NCI-H187 (cell line): ENCODE measurements around the gene KCNJ5.
"Not testable (repeated sequence)": the region's sequence is repeated elsewhere in the genome, so short reads cannot be mapped to it uniquely, and the experiment has no call there.

Source experiments
- DNase-seq, 2 experiments: peaks; one replicate each; lab custom pipeline; 2025; lab: John Stamatoyannopoulos, UW

The KCNJ5 gene

DNA sequence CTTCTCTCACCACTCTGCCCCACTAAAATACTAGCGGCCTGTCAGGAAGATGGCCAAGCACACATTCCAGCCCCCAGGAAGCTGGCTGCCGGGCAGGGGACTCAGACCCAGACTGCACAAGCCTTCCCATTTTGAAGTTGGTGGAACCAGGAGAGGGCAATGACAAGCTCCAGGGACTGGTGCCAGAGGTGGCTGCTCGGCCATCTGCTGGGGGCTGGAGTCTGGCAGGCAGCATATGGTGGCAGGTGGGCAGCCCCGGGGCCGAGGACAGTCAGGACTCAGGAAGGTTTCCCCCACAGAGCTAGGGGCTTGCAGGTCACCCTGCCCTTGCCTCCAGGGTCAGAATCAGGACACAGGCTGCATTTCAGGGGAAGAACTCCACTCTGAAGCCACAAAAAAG lies 22.6 kb downstream of the KCNJ5 start:
- DNase-seq: no peak

DNA sequence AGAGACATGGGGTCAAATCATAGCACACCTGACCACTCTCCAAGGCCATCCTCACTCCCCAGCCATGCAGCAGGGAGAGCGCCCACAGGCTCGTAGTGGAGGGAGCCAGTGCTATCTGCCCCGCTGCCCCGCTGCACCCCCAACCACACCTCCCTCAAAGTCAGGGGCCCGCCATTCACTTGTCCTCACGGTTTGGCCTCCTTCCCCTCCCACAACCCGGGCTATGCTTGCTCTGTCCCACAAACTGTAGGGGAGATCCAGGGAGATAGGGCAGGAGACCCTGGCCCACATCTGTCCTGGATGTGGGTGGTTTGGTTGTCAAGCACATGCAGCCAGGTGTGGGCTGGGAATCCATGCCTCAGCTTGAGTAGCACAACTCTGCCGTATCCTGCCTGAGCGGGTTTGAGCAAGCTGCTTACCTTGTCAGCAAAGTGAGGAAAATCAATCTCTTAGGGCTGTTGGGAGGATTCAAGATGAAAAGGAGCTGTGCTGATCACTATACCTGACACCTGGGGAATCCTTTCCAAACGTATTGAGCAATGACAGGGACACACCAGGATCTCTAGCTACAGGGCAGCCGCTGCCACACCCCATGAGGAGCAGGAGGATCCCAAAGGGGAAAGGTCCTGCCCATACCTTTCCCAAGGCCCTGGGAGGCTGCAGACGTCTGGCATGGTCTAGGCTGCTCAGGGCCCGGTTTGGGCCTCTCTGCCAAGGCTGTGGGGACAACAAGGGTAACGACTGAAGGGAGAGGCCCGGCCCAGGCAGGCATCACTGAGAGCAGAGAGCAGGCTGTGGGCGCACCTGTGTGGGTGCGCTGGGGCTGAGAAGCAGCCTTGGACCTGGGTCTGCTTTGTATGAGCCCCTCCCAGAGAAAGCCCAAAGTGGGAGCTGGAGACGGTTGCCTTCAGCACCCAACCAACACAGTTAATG lies 23.3 kb downstream of the KCNJ5 start:
- DNase-seq: no peak

DNA sequence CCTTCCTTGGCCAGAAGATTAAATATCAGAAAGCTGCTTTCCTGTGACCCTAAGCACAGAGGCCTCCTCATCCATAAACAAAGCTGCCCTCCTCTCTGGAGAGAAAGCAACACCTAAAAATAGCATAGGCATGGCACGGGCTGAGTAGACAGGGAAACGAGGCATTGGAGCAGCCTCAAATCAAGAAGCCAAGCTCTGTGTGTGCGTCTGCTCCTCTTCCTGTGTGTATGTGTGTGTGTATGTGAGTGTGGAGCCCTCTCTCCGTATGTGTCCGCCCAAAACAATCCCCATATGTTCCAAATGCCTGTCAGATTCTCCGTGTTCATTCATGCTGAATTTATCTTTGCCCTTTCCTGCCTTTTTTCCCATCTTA lies 24.0 kb downstream of the KCNJ5 start:
- DNase-seq: no peak

DNA sequence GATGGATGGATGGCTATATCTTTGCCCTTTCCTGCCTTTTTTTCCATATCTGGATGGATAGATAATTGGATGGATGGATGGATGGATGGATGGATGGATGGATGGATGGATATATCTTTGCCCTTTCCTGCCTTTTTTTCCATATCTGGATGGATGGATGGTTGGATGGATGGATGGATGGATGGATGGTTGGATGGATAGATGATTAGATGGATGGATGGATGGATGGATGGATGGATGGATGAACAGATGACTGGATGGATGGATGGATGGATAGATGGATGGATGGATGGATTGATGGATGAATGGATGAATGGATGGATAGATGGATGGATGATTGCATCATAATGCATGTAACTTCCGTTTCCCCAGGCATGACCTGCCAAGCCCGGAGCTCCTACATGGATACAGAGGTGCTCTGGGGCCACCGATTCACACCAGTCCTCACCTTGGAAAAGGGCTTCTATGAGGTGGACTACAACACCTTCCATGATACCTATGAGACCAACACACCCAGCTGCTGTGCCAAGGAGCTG lies 24.9 kb downstream of the KCNJ5 start:
- no peak for DNase-seq

DNA sequence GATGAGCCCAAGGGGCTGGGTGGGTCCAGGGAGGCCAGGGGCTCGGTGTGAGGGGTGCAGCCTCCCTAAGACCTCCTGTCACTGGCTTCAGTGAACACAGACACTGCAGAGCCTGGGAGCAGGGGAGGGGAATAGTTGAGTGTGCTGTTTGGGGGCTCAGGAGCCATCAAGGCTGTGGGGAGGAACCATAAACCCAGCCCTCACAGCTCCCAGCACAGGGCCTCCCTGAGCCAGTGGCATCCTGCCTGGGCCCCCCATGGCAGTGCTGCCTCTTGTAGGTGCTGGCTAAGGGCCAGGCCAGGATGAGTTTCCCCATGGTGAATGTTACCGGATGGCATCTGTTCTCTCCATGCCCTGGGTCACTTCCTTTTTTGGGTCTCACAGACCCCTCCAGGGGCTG lies 25.5 kb downstream of the KCNJ5 start:
- no peak for DNase-seq

DNA sequence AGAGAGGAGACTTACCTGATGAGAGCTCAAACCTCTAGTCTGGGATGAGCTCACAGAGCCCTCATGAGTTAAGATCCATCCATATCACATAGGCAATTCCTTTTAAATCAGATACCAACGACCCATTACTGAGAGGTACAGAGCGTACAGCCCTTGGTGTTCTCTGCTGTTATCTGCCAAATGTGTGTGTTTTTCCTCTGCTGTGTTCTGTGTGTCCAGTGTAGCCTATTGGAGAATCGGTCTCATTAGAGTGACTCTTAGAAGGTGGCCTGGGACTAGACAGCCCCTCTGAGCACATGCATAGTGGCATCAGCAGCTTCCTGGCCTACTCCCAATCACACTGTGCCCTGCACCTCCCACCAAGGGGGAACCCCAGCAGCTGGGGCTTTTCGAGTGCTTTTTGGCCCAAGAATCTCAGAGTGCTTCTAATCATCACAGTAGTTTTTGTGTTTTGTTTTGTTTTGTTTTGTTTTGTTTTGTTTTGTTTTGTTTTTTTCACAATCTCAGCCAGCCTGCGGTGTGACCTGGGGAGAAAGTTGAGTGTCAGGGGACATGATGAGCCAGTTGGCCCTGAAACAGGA lies 26.1 kb downstream of the KCNJ5 start:
- no peak for DNase-seq

DNA sequence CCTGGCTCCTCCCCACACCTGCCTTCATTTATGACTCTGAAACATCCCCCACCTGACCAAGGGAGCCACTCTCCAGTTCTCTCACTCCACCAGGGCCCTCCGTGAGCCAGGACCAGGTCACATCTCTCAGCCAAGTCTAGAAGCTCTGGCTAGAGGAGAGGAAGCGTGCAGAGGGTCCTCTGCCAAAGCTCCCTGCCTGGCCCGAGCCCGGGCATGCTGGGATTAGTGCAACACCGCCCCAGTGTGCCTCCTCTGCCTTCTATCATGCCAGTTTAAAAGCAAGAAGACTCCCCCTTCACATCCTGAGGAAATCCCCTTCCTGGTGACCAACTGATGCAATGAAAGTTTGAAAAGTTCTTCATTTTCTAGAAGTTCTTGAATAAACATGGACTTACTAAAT lies 28.1 kb downstream of the KCNJ5 start:
- DNase-seq: no peak

DNA sequence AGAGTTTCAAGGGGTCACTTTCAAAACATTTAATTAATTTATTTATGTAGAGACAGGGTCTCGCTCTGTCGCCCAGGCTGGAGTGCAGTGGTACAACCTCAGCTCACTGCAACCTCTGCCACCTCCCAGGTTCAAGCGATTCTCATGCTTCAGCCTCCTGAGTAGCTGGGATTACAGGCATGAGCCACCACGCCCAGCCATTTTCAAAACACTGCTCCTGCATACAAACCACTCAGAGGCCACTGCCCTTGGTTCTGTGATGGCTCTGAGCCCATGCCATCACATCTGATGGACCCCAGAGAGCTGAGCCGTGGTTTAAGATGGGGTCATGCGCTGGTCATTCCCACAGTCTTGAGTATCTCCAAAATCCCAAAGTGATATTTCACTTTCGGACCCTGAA lies 28.5 kb downstream of the KCNJ5 start:
- DNase-seq: not testable (repeated sequence)

DNA sequence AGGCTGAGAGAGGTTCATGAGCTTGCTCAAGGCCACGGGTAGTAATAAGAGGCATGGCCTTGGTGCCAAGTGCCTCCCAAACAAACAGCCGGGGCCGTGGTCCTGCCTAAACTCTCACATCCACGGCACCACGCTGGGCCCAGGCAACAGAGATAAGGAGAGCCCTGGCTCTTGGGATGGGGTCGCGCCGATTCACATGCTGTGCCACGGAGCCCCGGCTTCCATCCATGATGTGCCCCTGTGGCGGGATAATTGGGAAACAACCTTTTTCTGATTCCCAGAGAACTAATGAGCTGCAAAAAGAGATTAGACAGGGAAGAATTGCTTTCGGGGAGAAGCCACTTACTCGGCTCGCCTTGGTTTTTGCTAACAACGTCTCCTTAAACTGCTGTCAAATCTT lies 29.5 kb downstream of the KCNJ5 start:
- DNase-seq: no peak

DNA sequence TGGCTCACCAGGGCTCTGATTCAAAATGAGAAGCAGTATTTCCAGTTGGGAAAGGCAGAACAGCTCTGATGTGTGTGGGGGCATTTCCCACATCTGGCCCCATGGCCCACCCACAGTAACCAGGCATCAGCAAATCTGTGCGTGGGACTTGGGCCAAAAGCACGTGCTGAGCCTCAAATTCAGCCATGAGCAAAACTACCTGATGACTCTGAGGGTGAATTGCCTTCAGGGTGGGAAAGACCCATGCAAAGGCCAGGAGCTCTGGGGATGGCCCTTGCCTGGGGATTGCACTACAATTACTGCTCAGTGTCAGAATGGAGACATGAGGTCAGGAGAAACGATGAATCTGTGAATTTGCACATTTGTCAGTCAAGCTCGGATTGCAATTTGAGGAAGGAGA lies 30.6 kb downstream of the KCNJ5 start:
- no peak for DNase-seq

DNA sequence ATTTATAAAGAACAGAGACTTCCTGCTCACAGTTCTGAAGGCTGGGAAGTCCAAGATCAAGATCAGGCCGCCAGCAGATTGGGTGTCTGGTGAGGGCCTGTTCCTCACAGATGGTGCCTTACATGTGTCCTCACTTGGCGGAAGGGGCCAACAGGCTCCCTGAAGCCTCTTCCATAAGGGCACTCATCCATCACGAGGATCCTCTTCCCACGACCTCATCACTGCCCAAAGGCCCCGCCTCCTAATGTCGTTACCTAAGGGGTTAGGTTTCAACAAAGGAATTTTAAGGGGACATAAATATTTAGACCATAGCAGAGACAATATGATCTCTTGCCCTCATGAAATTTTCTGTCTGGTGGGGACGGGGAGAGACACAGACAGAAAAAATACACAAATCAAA lies 32.9 kb downstream of the KCNJ5 start:
- DNase-seq: no peak

DNA sequence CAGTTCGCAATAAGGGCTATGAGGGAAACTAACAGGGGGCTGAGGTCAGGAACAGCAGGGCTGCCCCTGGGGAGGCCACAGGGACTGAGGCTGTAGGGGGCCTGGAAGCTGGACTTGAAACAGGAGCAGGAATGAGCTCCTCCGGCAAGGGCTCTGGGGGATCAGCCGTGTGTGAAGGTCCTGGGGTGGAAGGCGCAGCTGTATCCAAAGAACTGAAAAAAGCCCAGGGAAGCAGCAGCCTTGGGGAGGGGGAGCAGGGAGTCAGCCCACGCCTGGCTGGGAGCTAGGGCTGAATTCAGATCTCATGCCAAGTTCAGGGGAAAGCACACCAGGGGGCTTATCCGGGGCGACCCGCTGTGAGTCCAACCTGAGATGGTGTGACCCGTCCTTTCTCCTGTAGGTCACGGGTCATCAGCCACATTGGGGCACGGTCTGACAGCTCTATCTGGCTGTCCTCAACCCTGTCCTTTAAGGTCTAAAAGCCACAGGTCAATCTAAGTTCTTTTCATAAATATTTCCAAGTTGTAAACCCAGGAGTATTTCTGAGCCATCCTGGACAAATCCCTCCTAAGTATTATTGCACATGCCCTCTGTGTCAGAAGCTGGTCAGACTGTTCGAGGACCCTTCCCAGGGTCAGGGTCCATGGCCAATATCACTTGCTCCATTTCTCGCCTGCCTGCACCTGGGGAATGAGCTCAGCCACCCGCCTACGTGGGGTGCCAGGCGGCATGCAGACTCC lies 33.5 kb downstream of the KCNJ5 start:
- no peak for DNase-seq

DNA sequence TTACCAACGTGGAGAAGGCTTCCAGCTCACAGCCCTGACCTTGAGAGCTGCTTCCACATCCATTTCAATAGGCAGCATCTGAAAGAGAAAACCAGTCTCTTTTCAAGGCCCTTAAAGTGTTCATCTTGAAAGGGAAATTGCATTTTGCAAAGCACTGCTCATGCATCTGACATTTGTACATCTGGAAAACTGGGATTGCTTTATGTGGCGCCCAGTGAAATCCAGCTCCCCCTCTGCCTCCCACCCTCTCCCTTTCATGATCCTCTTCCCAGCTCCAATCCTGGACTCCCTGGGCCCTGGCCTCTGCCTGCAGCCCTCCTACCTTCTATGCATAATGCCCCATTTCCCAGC lies 34.1 kb downstream of the KCNJ5 start:
- DNase-seq: no peak

DNA sequence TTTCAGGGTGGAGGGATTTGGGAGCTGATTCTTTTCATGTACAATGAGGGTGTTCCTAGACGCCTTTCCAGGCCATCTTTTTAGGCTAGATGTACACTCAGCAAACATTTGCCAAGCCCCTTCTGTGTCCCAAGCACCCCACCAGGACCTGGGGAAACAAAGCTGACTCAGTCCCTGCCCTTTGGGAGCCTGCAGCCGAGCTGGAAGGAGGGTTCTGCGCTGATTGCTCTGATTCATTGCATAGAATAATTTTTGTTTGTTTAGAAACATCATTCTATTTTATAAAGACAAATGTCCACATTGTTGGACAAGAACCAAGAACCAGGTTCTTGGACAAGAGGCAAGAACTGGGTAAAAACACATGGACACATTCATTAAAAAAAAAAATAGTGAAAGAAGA lies 34.8 kb downstream of the KCNJ5 start:
- no peak for DNase-seq

DNA sequence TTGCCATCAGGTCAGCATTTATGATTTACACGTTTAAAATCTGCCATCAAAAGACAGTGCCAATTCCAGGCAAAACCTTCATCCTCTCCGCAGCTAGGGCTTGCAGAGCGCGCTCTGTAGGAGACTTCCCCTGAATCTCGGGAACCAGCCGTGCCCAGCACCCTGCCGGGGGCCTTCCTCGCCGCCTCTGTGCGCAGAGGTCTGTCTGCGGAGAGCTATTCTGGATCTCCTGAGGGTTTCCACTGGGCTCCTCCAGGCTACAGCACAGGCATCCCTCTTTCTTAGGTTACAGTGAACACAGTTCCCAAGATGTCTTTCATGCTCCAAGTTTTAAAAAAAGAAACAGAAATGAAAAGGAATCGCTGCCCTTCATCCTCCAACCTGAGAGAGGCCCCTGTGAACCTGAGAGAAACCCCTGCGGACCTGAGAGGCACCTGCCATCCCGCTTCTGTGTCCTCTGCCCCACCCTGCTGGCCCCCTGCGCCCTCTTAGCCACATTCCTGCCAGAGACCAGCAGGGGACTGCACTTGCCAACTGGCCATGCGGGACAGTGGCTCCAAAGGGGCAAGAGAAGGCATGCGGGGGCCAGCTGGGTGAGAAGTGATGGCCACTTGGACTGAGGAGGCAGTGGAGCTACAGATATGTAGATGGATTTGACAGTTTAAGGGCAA lies 35.4 kb downstream of the KCNJ5 start:
- no peak for DNase-seq

DNA sequence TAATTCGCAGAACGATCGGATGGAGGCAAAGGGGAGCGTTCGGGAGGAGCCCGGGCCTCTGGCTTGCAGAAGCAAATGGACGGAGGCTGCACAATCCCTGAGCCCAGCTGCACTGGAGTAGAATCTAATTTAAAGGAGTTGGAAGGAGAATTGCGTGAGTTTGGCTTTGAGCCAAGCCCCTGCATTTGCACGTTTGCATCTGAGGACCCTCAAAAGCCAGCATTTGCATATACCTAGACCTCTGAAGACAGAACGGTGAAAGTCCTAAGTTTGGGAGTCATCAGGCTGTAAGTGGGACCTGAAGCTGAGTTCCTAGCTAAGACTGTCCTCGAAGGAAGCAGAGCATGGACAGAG lies 35.9 kb downstream of the KCNJ5 start:
- no peak for DNase-seq

DNA sequence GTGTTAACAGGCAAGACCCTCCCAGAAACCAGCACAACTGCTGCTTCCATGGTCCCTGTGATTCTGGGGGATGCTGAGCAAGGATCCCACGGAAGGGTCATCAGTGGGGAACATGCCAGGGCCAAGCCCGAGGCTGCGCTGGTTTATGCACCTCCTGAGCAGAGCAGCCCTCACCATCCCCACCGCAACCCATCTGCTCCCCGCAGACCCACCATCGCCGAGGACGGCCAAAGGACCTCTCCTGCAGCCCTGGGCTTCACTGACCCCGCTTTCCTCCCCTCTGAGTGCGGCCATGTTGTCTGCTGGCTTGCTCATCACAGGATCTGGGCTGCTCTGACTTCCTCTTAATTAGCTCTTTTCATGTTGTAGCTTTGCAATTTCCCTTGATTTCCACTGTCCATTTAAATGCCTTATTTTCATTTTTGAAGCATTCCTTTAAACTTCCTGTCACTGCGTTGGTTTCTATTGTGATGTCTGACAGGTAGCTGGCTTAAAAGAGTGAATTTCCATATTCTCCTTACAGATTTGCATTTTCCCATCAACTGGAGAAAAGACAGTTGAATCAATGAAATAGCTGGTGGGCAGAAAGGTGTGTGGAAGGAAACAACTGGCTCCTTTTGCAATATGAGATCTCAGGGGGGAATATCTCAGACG lies 36.7 kb downstream of the KCNJ5 start:
- DNase-seq: no peak

DNA sequence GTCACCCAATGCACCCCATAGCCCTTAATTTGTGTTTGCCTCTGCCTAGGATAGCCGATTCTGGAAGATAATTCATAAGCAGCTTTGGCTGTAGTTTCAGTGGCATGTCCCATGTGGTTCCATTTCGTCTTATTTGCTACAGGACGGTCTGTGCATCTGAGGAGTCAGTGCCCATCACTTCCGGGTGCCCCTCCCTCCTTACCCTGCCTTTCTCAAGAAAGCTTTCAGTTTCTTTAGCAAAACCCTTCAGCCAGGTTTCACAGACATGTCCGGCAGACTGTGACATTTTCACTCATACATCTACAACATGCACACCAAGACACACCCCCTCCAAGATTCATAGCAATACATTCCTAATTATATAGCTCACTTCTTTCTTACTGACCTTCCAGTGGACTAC lies 37.2 kb downstream of the KCNJ5 start:
- DNase-seq: no peak

DNA sequence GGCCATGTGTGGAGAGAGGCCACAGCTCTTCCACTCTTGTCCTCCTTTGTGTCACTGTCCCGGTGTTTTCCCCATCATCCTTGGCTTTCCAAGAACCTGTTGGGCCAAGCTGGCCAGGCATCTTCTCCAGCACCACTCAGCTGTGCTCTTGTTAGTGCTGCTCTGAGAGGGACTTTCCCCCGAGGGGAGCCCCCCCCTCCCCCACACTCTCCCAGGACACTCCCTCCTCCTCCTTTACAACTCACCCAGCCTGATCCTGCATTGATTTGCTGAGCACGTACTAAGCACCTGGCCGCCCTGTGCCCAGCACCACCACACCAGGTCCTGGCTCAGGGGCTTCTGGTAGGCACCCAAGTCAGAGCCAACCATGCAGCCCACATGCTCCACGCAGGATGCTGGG lies 38.3 kb downstream of the KCNJ5 start:
- DNase-seq: no peak

DNA sequence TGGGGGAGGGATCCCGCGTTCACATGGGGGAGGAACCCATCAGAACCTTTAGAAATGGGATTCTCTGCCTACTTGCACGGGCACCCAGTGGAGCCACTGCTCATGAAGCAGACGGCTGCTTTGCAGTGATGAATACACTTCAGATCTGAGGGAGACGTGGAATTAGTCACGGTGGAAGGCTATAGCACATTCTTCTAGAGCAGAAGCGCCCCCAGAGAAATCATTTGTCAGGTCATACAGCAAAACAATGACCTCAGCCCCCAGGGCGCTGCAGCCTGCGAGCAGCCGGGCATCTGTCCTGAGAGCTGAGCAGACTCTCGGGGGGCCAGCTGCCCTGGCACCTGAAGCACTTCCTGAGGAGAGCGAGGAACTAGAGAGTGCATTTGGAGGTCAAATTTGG lies 38.8 kb downstream of the KCNJ5 start:
- no peak for DNase-seq

DNA sequence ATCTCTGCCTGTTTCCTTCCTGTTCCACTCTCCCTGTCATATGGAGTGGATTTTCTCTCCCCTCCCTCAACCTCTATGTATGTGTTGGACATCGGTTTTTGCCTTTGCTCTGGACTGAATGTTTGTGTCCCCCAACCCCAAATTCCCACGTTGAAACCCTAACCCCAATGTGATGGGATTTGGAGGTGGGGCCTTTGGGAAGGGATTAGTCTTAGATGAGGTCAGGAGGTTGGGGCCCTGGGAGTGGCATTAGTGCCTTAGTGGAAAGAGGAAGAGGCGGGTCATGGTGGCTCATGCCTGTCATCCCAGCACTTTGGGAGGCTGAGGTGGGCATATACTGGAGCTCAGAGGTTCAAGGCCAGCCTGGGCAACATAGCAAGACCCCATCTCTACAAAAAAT lies 39.9 kb downstream of the KCNJ5 start:
- DNase-seq: no peak

DNA sequence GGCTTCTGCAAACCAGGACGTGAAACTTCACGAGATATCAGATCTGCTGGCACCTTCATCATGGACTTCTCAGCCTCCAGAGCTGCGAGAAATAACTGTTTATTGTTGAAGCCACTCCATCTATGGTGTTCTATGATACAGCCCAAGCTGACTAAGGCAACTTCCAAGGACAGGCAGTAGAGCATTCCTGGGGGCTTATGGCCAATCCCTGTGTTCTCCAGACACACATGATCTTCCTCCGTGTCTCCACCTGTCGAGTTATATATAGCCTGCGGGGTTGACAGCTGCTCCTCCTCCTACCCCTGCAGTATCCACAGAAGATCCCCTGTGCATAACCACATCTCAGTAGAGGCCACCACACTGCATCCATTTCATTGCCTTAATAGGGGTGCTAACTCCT lies 40.5 kb downstream of the KCNJ5 start:
- no peak for DNase-seq
